Natural killer cell (primary cell): ENCODE results near the gene CHORDC1. TPM values are rescaled to one million over a fixed set of nuclear protein-coding genes. Genes with fewer than 3 reads are reported as not detected.

Experiments
- ATAC-seq, 3 donors: fragments of 150-1000 bp in 2 of 3; fragments of 200-7000 bp in 1 of 3; cut with Tn5 transposase; 1 replicate in 1 of 3; 2 replicates in 2 of 3; pipeline ENCODE4 v1.10.0; 2021; ENCODE audit warnings: mild to moderate bottlenecking in 2 of 3, moderate library complexity in 2 of 3
- DNase-seq, 2 donors: peaks; one replicate each; pipeline versions ENCODE4 v3.0.0 to v3.0.0-alpha.2; 2013 to 2021; ENCODE audit warnings: mixed read lengths in 1 of 2
- H3K27ac ChIP-seq: one replicate; pipeline ENCODE4 v1.5.1; 2013; ENCODE audit warnings: mild to moderate bottlenecking, low read length
- H3K27me3 ChIP-seq: one replicate; pipeline ENCODE4 v1.6.1; 2013; ENCODE audit warnings: low read length; ENCODE audit not compliant: control insufficient read depth, insufficient read depth
- H3K36me3 ChIP-seq: one replicate; pipeline ENCODE4 v1.6.1; 2013; ENCODE audit warnings: low read length; ENCODE audit not compliant: control insufficient read depth, insufficient read depth
- H3K4me1 ChIP-seq: one replicate; pipeline ENCODE4 v1.6.1; 2013; ENCODE audit warnings: low read length; ENCODE audit not compliant: control insufficient read depth, insufficient read depth
- H3K4me3 ChIP-seq: one replicate; pipeline ENCODE4 v1.5.1; 2013; ENCODE audit warnings: low read length
- H3K9me3 ChIP-seq: one replicate; pipeline ENCODE4 v1.6.1; 2013; ENCODE audit warnings: low read length; ENCODE audit not compliant: control insufficient read depth, insufficient read depth
- H3K27ac Mint-ChIP-seq, 2 donors: one replicate each; pipeline ENCODE4 v1.8.0; 2022; ENCODE audit warnings: mild to moderate bottlenecking in 2 of 2, mixed read lengths in 2 of 2, moderate library complexity in 1 of 2
- H3K27me3 Mint-ChIP-seq, 2 donors: one replicate each; pipeline ENCODE4 v1.8.0; 2022; ENCODE audit warnings: low read depth in 2 of 2, mixed read lengths in 2 of 2
- H3K36me3 Mint-ChIP-seq: one replicate; pipeline ENCODE4 v1.8.0; 2022; ENCODE audit warnings: mixed read lengths
- H3K4me1 Mint-ChIP-seq, 2 donors: one replicate each; pipeline ENCODE4 v1.8.0; 2022; ENCODE audit warnings: mixed read lengths in 2 of 2
- H3K4me3 Mint-ChIP-seq: one replicate; pipeline ENCODE4 v1.8.0; 2022; ENCODE audit warnings: mild to moderate bottlenecking, moderate library complexity, mixed read lengths
- H3K9me3 Mint-ChIP-seq, 2 donors: one replicate each; pipeline ENCODE4 v1.8.0; 2022; ENCODE audit warnings: mixed read lengths in 2 of 2
- WGBS: methylation state at CpG from one replicate; pipeline ENCODE4 v1.1.7; 2013; ENCODE audit warnings: missing lambda C conversion rate; ENCODE audit not compliant: insufficient coverage; 5-methylcytosine and 5-hydroxymethylcytosine counted together
- intact Hi-C: fragments of 100-400 bp; cut with micrococcal nuclease; formaldehyde crosslinking; loops from one replicate; pipeline ENCODE4 v1.14.2; 2022
- total RNA-seq, 4 donors: library from RNA; stranded (reverse); fragments of 120-200 nt in 1 of 4; gene quantifications; one replicate each; pipeline versions ENCODE4 v1.2.3 to v1.2.4, GENCODE V29; 2013 to 2022
- TF ChIP-seq, protein P1 (sequence below): fragments of 200-600 bp; IDR thresholded peaks from one replicate; pipeline ENCODE4 v1.8.0; 2022; ENCODE audit warnings: antibody characterized with exemption

The CHORDC1 gene
- total RNA-seq, 3 donors from 2014 or later (not counting 1 experiment from before 2014, with no cell fraction given) = 77.2 to 105 (median 82.5) TPM

DNA sequence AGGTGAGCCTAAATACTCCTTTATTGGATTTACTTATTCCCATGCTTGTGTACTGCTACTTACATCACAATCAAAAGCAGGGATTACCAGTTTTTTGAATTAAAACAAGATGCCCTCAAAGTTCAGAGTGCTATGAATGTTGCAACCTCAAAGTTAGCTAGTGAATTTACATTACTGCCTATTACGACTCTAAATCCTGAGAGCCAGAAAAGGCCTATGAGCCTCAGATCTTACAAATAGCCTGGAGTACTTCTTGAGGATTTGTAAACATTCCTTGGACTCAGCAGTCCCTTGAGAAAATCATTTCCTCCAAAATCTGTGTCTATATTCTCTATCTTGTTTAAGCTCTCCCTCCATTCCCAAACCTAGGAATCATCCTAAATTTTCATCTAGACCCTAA lies 25.5 kb downstream of the CHORDC1 start:
- no peaks in the 10 kb centered on the region for H3K27me3 Mint-ChIP-seq
- Histone ChIP-seq H3K27me3 (no peaks in the 10 kb centered on the region), H3K9me3 (no peaks in the 10 kb centered on the region), H3K4me1 (no peaks in the 10 kb centered on the region), H3K4me3 (no peak overlapping the region), H3K27ac (no peak overlapping the region), H3K36me3 (peaks cover 21% of the 10 kb centered on the region)
- TF ChIP-seq, protein P1, sequence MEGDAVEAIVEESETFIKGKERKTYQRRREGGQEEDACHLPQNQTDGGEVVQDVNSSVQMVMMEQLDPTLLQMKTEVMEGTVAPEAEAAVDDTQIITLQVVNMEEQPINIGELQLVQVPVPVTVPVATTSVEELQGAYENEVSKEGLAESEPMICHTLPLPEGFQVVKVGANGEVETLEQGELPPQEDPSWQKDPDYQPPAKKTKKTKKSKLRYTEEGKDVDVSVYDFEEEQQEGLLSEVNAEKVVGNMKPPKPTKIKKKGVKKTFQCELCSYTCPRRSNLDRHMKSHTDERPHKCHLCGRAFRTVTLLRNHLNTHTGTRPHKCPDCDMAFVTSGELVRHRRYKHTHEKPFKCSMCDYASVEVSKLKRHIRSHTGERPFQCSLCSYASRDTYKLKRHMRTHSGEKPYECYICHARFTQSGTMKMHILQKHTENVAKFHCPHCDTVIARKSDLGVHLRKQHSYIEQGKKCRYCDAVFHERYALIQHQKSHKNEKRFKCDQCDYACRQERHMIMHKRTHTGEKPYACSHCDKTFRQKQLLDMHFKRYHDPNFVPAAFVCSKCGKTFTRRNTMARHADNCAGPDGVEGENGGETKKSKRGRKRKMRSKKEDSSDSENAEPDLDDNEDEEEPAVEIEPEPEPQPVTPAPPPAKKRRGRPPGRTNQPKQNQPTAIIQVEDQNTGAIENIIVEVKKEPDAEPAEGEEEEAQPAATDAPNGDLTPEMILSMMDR = no peak
- DNase-seq (no peak), ATAC-seq (no peak)
- H3K9me3 Mint-ChIP-seq = no peaks in the 10 kb centered on the region
- no peaks in the 10 kb centered on the region for H3K4me1 Mint-ChIP-seq
- intact Hi-C loops = no loop called here
- H3K36me3 Mint-ChIP-seq = peaks cover 7% of the 10 kb centered on the region
- WGBS = 100% methylated on average over 1 of the region's 1 CpG
- H3K4me3 Mint-ChIP-seq = no peak overlapping the region
- peak overlapping the region in 1 of 2 donors; percentile 4 for H3K27ac Mint-ChIP-seq

DNA sequence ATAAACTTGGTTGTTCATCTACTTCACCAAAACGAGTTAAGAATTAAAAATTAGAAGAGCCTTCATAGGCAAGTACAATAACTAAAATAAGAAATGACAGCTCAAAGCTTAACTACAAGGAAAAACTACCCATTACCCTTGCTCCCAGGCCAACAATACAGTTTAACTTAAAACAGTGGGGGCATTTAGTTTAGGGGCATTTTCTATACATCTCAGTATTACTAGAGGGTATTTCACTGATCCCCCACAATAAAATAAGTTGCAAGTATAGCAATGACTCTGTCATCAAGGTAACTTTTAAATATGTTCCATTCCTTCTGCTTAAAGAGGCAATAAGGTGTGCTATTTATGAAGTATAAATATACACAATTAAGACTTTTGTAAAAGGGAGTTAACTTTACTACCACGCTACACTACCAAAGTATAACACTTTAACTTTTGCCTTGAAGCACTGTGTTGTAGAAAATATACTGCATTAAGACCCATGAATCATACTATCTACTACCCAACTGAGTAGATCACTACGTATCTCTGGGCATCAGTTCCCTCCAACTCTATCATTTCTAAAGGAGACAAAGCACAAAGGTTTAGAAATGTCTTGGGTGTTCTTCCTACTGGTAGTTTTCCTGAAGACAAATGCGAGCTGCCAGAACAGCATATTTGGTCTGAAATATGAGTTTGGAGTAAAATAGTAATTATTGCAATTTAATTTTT lies 29.8 kb downstream of the CHORDC1 start:
- Mint-ChIP-seq H3K4me3 (no peak overlapping the region), H3K27me3 (no peaks in the 10 kb centered on the region), H3K36me3 (no peaks in the 10 kb centered on the region), H3K4me1 (no peaks in the 10 kb centered on the region), H3K9me3 (no peaks in the 10 kb centered on the region), H3K27ac (no peak overlapping the region)
- intact Hi-C loops = no loop called here
- ATAC-seq (no peak), DNase-seq (no peak)
- H3K36me3 ChIP-seq = peaks cover 5% of the 10 kb centered on the region
- TF ChIP-seq, protein P1 = no peak
- H3K4me3 ChIP-seq = no peak overlapping the region
- no peaks in the 10 kb centered on the region for H3K4me1 ChIP-seq
- no peaks in the 10 kb centered on the region for H3K27me3 ChIP-seq
- H3K27ac ChIP-seq = no peak overlapping the region
- no peaks in the 10 kb centered on the region for H3K9me3 ChIP-seq
- 50% methylated on average over 1 of the region's 4 CpGs for WGBS

DNA sequence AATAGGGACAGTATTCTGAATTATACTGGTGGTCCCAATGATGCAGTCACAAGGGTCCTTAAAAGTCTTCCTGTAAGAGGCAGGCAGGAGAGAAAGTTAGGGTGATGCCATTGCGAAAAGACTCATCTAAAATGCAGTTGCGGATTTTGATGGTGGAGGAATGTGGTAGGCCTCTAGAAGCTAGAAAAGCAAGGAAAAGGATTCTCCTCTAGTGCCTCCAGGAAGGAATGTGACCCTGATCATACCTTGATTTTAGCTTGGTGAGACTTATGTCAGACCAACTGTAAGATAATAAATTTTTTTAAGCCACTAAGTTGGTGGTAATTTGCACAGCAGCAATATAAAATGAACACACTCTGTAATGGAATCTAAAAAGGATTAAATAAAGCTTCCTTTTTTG lies 33.8 kb downstream of the CHORDC1 start:
- Mint-ChIP-seq H3K27ac (no peak overlapping the region), H3K9me3 (no peaks in the 10 kb centered on the region), H3K4me3 (no peak overlapping the region), H3K27me3 (no peaks in the 10 kb centered on the region), H3K36me3 (no peaks in the 10 kb centered on the region), H3K4me1 (no peaks in the 10 kb centered on the region)
- Histone ChIP-seq H3K27me3 (no peaks in the 10 kb centered on the region), H3K27ac (no peak overlapping the region), H3K9me3 (no peaks in the 10 kb centered on the region), H3K36me3 (no peaks in the 10 kb centered on the region), H3K4me1 (no peaks in the 10 kb centered on the region), H3K4me3 (no peak overlapping the region)
- intact Hi-C loops = no loop called here
- DNase-seq (no peak), ATAC-seq (no peak)
- WGBS = 98% methylated on average over 2 of the region's 2 CpGs
- TF ChIP-seq, protein P1 = no peak

DNA sequence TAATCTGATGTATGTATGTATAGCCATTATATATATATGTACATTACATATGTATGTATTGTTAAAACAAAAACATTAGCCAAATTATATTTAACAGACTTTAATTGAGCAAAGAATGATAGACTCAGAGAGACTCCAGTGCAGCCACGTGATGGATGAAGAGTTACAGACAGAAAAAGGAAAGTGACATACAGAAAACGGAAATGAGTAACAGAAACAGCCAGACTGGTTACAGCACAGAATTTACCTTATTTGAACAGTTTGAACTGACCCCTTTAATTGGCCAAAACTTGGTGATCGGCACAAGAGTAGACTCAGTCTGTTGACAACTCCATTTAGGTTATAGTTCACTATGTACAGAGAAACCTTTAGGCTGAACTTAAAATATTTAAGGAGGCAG lies 35.0 kb downstream of the CHORDC1 start:
- no peaks in the 10 kb centered on the region for H3K36me3 Mint-ChIP-seq
- no peak overlapping the region for H3K4me3 ChIP-seq
- no peak overlapping the region for H3K27ac ChIP-seq
- no peaks in the 10 kb centered on the region for H3K27me3 Mint-ChIP-seq
- no peaks in the 10 kb centered on the region for H3K4me1 Mint-ChIP-seq
- no peak overlapping the region for H3K4me3 Mint-ChIP-seq
- ATAC-seq (no peak), DNase-seq (no peak)
- H3K36me3 ChIP-seq = no peaks in the 10 kb centered on the region
- intact Hi-C loops = no loop called here
- TF ChIP-seq, protein P1 = no peak
- no peaks in the 10 kb centered on the region for H3K27me3 ChIP-seq
- WGBS = 99% methylated on average over 3 of the region's 3 CpGs
- no peak overlapping the region for H3K27ac Mint-ChIP-seq
- H3K9me3 ChIP-seq = no peaks in the 10 kb centered on the region
- no peaks in the 10 kb centered on the region for H3K9me3 Mint-ChIP-seq
- no peaks in the 10 kb centered on the region for H3K4me1 ChIP-seq
